ENCODE data around the gene CLDN1. TPM values are rescaled to one million over a fixed set of nuclear protein-coding genes. Genes with fewer than 3 reads are reported as not detected.

The CLDN1 gene
- total RNA-seq, 6 experiments from 2014 or later, result 79.9 to 241 (median 135) TPM

- peak; percentile 84 to 94 (median 89) for ATAC-seq
Observed at GRCh38 chr3:190330936-190331734, 8.9 kb upstream of the CLDN1 start.

GRCh38 chr3:190326930-190327329 lies 4.7 kb upstream of the CLDN1 start:
- H3K27me3 ChIP-seq, result no peaks in the 10 kb centered on the region
- peaks cover 0 to 42% (median 18%) of the 10 kb centered on the region in 4 donors for H3K4me1 ChIP-seq
- no peak for TF ChIP-seq POLR2A (IDR thresholded peaks at IDR 0.05)
- peak in 2 of 4 donors; percentile 11 to 18 for TF ChIP-seq CTCF (IDR thresholded peaks at IDR 0.05)
- no peak overlapping the region for H3K4me3 ChIP-seq
- no peaks in the 10 kb centered on the region for H3K9me3 ChIP-seq
- WGBS (ENCODE audit: insufficient coverage, low coverage, low lambda C conversion rate, missing lambda C conversion rate), result 22% methylated on average over 4 of the region's 4 CpGs
- intact Hi-C loops (cut with DNase I), result no loop called here
- ATAC-seq (peak in 3 of 4 donors; percentile 10 to 51 (median 34)), DNase-seq (no peak)
- H3K36me3 ChIP-seq, result no peaks in the 10 kb centered on the region
- peak overlapping the region; percentile 8 to 58 (median 53) for H3K27ac ChIP-seq

More at GRCh38 chr3:190330936-190331734, 8.9 kb upstream of the CLDN1 start:
- H3K4me3 ChIP-seq, result no peak overlapping the region
- H3K36me3 ChIP-seq, result no peaks in the 10 kb centered on the region
- H3K4me1 ChIP-seq, result peaks cover 0 to 63% (median 26%) of the 10 kb centered on the region in 4 donors
- no peaks in the 10 kb centered on the region for H3K27me3 ChIP-seq
- 34% methylated on average over 3 of the region's 3 CpGs for WGBS (ENCODE audit: insufficient coverage, low coverage, low lambda C conversion rate, missing lambda C conversion rate)
- DNase-seq, result no peak
- intact Hi-C loops (cut with DNase I), result no loop called here
- H3K9me3 ChIP-seq, result no peaks in the 10 kb centered on the region
- H3K27ac ChIP-seq, result peak overlapping the region; percentile 41 to 82 (median 72)
- TF ChIP-seq CTCF (IDR thresholded peaks at IDR 0.05) (no peak), POLR2A (IDR thresholded peaks at IDR 0.05) (no peak)

- intact Hi-C loops (cut with DNase I), result no loop called here
Observed at GRCh38 chr3:190326361-190326760, 4.1 kb upstream of the CLDN1 start.

GRCh38 chr3:190325923-190326322 lies 3.7 kb upstream of the CLDN1 start:
- H3K4me1 ChIP-seq, result peaks cover 0 to 32% (median 13%) of the 10 kb centered on the region in 4 donors
- no peaks in the 10 kb centered on the region for H3K27me3 ChIP-seq
- H3K4me3 ChIP-seq, result no peak overlapping the region
- no peak for ATAC-seq
- no peaks in the 10 kb centered on the region for H3K36me3 ChIP-seq
- no peak for DNase-seq
- no peak for TF ChIP-seq CTCF (IDR thresholded peaks at IDR 0.05)
- no peak for TF ChIP-seq POLR2A (IDR thresholded peaks at IDR 0.05)
- no peaks in the 10 kb centered on the region for H3K9me3 ChIP-seq
- intact Hi-C loops (cut with DNase I), result no loop called here
- H3K27ac ChIP-seq, result peak overlapping the region in 1 of 3 donors; percentile 53
- WGBS (ENCODE audit: insufficient coverage, low coverage, low lambda C conversion rate, missing lambda C conversion rate), result 77% methylated on average over 1 of the region's 1 CpG

More at GRCh38 chr3:190326361-190326760, 4.1 kb upstream of the CLDN1 start:
- TF ChIP-seq CTCF (IDR thresholded peaks at IDR 0.05), result no peak
- no peak for TF ChIP-seq POLR2A (IDR thresholded peaks at IDR 0.05)
- no peak for DNase-seq
- no peak for ATAC-seq
- Histone ChIP-seq H3K4me1 (peaks cover 0 to 37% (median 15%) of the 10 kb centered on the region in 4 donors), H3K36me3 (no peaks in the 10 kb centered on the region), H3K27ac (peak overlapping the region; percentile 8 to 58 (median 53)), H3K4me3 (no peak overlapping the region), H3K9me3 (no peaks in the 10 kb centered on the region), H3K27me3 (no peaks in the 10 kb centered on the region)
- WGBS (ENCODE audit: insufficient coverage, low coverage, low lambda C conversion rate, missing lambda C conversion rate), result 90% methylated on average over 4 of the region's 4 CpGs

All from right lobe of liver (tissue), 6 donors.